Effector CD4-positive, alpha-beta T cell (primary cell): ENCODE data around the gene YPEL1.
"Not testable (repeated sequence)": the region's sequence is repeated elsewhere in the genome, so short reads cannot be mapped to it uniquely, and the experiment has no call there.

Experiments used
- DNase-seq: peaks from one replicate; pipeline ENCODE4 v3.0.0-alpha.2; 2020

Gene YPEL1

DNA sequence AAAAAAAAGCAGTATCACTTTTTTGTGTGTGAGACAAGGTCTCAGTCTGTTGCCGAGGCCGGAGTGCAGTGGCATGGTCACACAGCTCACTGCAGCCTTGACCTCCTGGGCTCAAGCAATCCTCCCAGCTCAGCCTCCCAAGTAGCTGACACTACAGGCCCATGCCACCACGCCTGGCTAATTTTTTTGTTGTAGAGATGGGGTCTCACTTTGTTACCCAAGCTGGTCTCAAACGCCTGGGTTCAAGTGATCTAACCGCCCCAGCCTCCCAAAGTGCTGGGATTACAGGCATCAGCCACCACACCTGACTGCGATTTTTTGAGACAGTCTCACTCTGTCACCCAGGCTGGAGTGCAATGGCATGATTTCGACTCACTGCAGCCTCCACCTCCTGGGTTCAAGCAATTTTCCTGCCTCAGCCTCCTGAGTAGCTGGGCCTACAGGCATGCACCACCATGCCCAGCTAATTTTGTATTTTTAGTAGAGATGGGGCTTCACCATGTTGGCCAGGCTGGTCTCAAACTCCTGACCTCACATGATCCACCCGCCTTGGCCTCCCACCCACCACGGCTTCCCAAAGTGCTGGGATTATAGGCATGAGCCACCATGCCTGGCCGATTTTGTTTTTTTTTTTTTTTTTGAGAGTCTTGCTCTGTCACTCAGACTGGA lies 15.3 kb downstream of the YPEL1 start:
- not testable (repeated sequence) for DNase-seq

DNA sequence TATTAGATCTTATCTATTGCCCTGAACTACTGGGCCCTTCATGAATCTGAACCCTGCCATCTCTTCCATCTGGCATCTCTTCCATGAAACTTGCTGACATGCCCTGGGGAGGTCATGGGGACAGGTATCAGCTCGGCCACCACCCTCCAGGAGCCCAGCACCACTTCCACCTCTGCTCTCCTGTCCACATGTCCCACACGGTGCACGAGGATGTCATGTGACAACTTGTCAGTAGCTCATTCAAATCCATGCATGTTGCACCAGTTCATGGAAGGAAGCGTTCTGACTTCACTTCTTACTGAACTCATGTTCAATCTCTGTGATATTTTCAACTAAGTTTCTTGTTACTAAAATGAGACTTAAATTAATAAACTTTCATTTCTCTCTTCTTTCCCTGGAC lies 16.6 kb downstream of the YPEL1 start:
- no peak for DNase-seq

DNA sequence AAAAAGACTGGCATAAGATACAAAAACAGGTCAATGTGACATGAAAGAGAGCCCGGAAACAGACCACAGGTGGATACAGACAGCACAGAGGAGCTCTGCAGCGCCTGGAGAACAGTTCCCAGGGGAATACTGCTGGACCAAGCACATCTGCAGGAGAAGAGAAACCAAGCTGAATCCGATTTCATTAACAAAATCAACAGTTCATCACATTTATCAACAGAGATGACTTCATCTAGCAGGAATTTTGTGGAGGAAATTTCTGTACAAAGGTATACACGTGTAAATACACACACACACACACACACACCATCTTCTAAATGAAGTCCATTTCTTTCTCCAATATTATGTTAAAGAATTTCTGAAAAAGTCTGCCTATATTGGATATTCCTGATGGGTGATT lies 17.1 kb downstream of the YPEL1 start:
- DNase-seq = no peak

DNA sequence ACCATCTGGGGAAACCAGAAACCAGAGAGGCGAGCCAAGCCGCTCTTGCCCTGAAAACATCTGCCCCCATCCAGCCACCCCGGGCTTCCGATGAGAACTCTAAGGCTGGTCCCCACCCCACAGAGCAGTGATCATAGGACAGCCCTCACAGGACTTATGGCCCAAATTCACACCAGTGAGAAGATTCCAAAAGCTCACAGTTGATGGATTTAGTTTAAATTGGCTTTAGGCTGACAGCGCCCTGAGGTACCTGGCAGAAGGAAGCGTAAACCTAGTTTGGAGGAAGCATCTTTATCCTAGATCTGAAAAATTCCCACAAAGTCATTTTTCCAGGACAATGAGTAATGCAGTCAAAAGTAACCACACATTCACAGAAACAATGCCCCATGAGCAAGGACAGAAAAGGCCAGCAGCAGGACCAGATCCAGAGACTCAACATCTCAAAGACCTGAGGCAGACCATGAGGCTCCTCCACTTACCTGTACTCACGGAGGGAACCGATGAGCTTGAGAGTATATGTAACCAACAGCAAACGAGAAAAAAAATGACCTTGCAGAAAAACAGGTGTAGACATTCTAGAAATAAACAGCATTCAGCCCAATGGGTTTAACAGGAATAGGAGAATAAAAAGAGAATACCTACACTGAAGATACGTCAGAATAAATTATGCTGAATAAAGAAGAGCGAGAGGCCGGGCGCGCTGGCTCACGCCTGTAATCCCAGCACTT lies 19.0 kb downstream of the YPEL1 start:
- not testable (repeated sequence) for DNase-seq

DNA sequence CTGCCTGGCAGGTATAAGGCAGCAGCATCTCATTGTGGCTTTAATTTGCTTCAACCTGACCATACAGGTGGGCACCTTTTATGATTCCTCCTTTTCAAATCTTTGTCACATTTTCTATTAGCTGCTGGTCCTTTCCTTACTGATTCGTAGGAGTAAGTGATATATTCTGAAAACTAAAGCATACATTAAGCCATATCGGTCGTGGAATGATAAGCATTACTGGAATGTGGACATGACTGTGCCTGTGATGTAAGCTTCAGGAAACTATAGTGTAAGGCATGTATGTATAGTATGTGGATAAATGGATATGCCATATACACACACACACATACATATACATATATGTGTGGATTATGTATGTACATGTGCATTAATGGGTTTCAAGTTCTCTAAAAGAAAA lies 20.8 kb downstream of the YPEL1 start:
- no peak for DNase-seq

DNA sequence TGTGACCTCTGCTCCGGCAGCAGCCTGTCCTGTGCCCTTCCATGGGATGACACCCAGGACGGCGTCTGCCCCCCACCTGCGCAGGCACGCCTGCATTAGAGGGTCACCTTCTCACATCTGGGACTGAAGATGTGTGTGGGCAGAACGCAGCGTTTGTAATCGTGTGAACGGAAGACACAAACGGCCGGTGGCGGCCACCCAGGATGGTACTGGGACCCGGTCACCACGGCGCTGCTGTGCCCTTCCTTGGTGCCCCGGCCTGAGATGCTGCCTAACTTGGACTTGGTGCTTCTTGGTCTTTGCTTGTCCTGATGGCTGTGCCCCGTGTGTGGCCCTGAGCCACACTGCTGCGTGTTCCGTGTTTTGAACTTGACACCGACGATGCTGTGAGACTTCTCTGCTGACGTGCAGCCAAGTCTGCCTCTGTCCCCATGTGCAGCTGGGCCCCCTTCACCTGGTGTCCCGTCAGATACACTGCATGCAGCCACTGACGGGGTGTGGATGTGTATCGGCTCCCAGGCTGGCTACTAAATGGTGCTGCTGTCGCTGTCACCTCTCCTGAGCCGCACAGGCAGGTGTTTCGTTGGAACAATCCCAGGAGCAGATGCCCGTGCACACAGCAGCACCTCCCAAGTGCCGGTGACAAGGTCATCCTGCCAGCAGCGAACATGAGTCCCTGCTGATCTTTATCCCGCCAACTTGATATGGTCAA lies 21.4 kb downstream of the YPEL1 start:
- DNase-seq = no peak

DNA sequence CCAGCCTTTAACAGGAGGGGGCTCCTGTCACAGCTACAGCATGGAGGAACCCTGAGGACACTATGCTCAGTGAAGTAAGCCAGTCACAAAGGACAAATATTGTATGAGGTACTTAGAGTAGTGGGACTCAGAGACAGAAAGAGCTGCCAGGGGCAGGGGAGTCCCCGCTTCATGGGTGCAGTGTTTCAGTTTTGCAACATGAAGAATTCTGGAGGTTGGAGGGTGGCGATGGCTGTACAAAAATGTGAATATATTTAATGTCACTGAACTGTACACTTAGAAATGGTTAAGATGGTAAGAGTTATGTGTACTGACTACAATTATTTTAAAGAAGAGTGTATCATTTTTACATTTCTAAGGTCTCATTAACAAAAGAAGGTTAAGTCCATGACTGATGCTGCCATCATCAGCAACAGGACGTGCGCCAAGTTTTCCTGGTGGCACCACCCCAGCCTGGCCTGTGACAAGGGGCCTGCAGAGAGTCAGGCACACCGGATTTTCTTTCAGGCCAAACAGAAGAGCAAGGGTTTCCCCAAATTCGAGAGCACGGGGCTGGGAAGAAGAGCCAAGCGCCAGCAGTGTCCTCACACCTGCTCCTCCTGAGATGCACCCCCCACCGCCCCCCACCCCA lies 22.1 kb downstream of the YPEL1 start:
- DNase-seq = no peak

DNA sequence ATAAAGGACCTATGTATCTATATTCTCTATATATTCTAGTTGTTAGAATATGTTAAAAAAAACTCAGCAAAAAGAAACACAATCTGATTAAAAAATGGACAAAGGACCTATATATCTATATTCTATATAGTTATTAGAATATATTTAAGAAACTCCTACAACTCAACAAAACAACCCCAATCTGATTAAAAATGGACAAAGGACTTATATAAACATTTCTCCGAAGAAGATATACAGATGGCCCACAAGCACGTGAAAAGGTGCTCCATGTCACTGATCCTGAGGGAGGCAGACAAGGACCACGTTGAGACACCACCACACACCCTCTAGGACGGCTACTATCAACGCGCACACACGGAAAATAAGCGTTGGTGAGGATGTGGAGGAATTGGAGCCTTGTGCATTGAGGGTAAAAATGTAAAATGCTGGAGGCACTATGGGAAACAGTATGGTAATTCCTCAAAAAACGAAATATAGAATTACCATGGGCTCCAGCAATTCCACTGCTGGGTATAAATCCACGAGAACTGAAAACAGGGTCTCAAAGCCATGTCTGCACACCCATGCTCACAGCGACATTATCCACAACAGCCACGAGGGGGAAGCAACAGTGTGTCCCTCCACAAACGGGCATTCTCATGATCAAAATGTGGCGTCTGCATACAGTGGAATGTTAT lies 22.7 kb downstream of the YPEL1 start:
- DNase-seq = peak; percentile 44

DNA sequence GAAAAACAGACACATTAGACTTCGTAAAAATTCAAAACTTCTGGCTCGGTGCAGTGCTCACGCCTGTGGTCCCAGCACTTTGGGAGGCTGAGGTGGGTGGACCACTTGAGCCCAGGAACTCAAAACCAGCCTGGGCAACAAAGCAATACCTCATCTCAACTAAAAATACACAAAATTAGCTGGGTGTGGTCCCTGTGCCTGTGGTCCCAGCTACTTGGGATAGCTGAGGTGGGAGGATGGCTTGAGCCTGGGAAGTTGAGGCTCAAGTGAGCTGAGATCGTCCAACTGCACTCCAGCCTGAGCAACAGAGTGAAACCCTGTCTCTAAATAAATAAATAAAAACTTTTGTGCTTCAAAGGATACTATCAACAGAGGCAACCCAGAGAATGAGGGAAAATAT lies 23.7 kb downstream of the YPEL1 start:
- no peak for DNase-seq

DNA sequence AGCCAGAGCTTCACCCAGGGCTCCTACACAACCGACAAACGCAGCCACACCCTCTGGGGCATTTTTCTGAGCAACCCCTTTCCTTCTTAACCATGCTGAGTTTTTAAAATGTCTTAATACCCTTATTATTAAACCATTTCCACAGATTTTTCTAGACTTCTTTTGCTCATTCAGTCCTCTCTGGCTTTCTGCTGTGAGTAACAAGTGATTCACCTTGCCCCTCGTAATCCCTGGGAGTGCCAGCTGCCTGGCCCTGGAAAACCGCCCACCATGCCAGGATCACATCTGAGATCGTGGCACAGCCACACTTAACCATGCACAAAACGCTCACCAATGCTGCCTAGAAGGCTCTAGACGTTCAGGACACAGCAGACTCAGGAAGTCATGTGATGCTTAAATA lies 25.4 kb downstream of the YPEL1 start:
- DNase-seq = no peak

DNA sequence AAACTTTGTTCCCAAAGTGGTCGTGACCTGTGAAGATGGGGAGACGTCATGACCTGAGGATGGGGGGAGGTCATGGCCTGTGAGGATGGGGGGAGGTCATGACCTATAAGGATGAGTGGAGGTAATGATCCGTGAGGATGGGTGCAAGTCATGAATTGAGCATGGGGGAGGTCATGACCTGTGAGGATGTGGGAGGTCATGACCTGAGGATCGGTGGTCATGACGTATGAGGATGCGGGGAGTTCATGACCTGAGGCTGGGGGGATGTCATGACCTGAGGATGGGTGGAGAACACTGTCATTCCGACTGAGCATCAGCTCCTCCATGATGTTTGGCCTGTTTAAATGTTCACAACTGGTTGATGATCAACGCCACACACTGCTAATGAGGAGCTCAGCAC lies 25.9 kb downstream of the YPEL1 start:
- DNase-seq = no peak

DNA sequence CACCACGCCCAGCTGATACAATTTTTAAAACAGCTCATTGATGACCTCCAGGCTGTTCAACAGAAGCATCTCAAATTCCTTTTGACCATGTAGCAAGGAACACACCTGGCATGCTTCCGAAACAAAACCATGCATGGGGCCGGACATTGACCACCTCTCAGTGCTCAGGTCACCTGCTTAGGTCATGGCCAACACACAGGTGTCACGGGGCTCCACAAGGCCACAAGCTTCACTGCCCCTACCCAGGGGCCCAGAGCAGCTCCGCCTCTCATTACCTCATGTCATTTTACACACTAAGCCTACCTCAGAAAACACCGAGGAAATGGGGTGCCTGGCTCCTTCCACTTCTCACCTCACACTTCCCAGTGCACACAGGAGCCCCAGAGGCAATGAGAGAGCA lies 26.6 kb downstream of the YPEL1 start:
- no peak for DNase-seq

DNA sequence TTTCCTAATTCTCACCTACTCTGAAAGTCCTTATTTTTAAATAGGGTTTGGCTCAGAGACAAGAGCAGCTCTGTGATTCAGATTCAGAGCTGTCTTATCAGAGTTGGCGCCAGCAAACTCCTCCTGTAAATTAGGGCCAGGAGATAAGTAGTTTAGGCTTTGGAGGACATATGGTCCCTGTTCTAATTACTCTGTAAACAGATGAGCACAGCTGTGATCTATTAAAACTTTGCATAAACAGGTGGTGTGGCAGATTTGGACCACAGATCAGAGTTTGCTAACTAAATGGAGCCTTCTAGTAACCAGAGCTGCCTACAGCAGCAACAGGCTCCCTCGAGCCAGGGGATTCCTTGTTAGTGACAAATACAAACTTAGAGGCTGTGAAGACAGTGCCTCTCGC lies 27.9 kb downstream of the YPEL1 start:
- no peak for DNase-seq

DNA sequence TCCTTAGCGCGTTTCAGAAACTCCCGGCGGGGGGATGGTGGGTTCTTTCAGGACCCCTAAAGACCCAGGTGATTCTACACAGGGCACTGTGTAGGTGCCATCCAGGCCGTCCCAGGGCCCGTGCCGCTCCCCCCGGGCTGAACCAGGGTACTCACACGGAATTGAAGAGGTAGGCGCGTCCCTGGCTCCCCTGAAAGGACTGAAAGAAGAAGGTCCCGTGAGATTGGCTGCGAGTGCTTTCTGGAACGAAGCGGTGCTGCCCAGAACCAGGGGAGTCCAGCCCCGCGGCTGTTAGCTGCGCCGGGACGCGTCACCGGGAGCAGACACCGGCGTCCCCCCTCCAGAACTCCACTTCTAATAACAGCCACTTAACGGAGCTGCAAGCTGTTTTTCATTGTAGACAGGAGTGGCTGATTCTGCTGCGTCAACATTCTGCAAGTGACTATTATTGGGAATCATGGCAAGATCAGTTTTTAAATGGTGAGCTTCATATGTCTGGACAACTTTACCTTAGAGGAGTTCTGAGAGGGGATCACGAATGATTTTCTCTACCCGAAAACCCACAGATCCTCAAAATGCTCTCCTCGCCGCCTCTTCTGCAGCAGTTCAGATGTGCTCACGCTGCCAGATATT lies 31.8 kb downstream of the YPEL1 start:
- no peak for DNase-seq

DNA sequence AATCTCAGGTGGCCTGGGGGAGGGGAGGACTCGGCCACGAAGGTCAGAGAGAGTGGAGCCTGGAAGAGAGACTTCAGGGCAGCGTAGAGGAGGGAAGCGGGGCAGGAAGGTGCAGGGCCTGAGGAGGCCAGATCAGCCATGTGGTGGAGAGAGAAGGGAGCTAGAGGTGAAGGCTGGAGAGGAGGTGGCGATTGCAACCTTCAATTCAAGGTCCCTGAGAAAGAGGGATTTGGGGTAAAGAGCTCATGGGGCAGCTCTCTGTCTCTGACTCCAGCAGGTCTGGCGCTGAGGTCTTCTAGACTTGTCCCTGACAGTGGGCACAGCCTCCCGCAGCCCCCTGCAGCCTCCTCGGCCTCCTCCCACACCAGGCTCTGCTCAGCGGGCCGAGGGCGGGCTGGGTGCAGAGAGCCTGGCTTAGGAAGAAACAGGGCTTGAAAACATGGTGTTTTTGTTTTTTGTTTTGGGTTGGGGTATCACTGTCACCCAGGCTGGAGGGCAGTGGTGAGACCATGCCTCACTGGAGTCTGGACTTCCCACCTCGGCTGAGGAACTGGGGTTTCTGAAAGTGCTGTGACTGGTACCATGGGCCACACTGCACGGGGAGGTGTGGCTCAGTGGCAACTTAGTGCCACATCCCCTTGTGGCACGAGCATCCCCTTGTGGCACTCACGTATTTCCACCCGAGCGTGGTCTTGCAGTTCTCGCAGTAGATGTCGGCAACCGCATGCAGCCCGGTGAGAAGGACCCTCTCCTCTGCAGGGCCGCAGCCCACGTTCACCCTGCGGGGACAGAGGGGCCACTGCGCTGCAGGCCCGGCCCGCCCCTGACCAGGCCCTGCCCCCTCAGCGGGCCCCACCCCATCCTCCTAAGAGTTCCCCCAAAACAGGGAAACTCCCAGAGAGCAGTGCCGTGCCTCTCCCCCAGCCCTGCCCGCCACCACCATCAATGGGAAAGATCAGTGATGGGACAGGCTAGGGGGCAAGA lies 32.6 kb downstream of the YPEL1 start:
- no peak for DNase-seq

DNA sequence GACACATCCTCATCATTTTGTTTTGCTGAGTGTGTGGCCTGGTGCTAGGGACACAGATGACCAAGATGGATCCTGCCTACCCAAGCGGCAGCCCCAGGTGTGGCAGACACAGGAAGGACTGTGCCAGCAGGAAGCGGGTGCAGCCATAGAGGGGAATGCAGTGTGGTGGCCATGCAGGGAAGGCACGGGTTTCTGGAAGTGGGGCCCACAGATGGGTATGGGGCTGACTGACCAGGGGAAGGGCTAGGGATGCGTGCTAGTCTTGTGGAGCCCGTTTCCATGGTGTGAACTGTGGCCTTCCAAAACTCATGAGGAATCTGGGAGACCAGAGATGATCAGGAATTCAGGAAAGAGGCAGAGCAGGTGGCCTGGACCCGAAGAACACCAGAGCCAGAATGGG lies 33.5 kb downstream of the YPEL1 start:
- DNase-seq = no peak

DNA sequence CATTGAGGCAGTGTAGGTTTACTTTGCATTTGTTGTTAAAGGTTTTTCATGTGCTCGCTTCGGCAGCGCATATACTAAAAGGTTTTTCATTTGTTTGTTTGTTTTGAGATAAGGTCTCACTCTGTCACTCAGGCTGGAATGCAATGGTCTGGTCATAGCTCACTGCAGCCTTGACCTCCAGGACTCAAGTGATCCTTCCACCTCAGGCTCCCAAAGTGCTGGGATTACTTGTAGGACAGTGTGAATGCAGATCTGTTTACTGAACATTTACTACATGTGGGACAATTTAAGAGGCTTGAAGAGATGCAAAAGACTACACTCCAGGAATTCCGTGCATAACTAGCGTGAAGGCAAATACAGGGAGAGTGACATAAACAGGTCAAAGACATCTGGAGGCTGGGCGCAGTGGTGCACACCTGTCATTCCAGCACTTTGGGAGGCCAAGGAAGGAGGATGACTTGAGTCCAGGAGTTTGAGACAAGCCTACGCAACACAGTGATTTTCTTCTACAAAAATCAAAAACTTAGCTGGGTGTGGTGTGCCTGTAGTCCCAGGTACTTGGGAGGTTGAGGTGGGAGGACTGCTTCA lies 34.1 kb downstream of the YPEL1 start:
- DNase-seq = no peak

DNA sequence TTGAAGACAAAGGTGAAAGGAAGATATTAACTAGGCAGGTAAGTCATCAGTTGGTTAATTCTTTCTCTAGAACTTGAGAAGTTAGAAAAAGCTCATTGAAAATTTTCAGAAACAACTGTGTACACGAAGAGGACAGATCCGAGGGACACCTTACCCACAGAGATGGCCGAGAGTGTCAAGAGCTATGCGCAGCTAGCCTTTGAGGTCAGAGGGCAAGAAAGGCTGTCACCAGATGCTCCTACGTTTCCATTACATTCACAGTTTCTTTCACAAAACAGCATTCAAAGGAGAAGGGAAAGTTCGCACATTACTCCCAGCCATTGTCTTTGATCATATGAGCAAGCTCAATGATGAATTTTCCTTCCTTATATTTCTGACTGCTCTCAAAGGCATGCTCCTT lies 34.8 kb downstream of the YPEL1 start:
- no peak for DNase-seq

DNA sequence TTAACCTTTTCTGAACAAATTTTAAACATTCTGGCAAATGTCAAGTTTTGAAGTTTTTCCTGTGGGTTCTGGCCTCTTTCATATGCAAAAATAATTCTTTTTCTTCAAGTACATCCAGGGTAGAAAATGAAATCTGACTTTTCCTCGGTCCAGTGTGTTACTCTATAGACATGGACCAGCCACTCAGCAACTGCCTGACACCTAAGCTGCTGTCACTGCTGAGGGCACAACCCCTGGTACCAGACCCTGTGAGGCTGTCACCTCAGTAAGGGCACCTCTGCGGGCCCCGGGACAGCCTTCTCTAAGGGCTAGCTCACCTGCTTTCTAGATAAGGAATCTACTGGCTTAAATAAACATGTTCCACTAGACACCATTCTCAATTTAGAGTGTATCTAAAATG lies 36.0 kb downstream of the YPEL1 start:
- DNase-seq = no peak

DNA sequence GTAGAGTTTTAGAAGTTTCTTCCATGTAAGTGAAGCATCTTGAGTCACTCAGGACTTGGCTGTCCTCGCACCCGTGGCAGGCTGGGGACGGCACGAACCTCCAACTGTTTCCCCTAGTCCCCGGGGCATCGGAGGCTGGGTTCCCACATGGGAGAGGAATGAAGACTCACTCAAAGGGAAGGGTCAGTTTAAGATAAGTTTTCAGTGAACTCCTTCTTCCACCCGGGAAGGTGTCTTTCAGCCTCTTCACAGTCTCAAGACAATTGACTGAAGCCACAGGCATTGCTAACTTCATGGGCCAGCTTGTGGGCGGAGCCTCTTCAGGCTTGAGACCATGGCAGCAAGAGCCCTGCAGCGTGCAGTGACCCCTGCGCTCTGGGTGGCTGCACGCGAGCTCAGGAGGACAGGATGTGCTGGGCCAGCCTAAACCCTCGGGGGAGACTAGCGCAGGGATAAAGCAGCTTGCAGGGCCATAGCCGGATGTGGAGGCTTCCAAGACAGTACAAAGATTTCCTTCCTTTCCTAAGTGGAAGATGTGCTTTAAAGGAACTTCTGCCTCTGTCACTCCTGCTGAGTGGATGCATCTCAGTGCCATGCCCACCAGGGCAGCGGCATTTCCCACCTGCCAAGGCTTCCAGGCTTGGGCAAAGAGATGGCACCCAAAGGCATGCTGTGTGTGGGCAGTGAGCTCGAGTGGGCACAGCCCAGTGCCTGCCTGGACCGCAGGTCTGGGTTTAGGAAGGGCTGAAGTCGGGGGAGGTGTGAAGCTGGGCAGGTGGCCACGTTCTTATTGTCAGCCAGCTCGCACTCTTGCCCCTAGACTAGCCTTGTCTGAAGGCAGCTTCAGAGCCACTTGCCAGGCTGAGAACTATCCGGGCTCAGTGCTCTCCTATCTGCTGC lies 36.9 kb downstream of the YPEL1 start:
- no peak for DNase-seq
